Limb (tissue), 2 donors: ENCODE data around the gene BFSP2.
A peak's percentile ranks its signal among the peaks of the same experiment; 100 is the strongest.

Experiments
- DNase-seq, 2 donors: peaks; one replicate each; pipeline ENCODE4 v3.0.0-alpha.2; 2016; ENCODE audit errors: extremely low spot score in 2 of 2

The BFSP2 gene

GRCh38 chr3:133400006-133400515, at the start of gene BFSP2:
Gene BFSP2 (plus strand): TSS chr3:133400056. CDS start chr3:133400084, 28 bp downstream.
- DNase-seq = no peak

GRCh38 chr3:133354721-133355120, 45.1 kb upstream of the BFSP2 start:
- DNase-seq = no peak

- DNase-seq = no peak
Observed at GRCh38 chr3:133360476-133360875, 39.4 kb upstream of the BFSP2 start.

GRCh38 chr3:133361011-133361410, 38.8 kb upstream of the BFSP2 start:
- DNase-seq = no peak

GRCh38 chr3:133361435-133361834, 38.4 kb upstream of the BFSP2 start:
- no peak for DNase-seq

GRCh38 chr3:133362539-133362938, 37.3 kb upstream of the BFSP2 start:
- DNase-seq = no peak

GRCh38 chr3:133364704-133365103, 35.2 kb upstream of the BFSP2 start:
- no peak for DNase-seq

GRCh38 chr3:133366921-133367320, 32.9 kb upstream of the BFSP2 start:
- no peak for DNase-seq

- DNase-seq = no peak
Observed at GRCh38 chr3:133367403-133367802, 32.5 kb upstream of the BFSP2 start.

GRCh38 chr3:133367956-133368355, 31.9 kb upstream of the BFSP2 start:
- no peak for DNase-seq

GRCh38 chr3:133368371-133369067, 31.3 kb upstream of the BFSP2 start:
- DNase-seq = no peak

- DNase-seq = no peak
Observed at GRCh38 chr3:133369068-133369440, 30.8 kb upstream of the BFSP2 start.

- DNase-seq = no peak
Observed at GRCh38 chr3:133371181-133371580, 28.7 kb upstream of the BFSP2 start.

GRCh38 chr3:133371676-133372075, 28.2 kb upstream of the BFSP2 start:
- no peak for DNase-seq

- DNase-seq = no peak
Observed at GRCh38 chr3:133374708-133375402, 25.0 kb upstream of the BFSP2 start.

- DNase-seq = no peak
Observed at GRCh38 chr3:133375403-133375745, 24.5 kb upstream of the BFSP2 start.

GRCh38 chr3:133376810-133377209, 23.0 kb upstream of the BFSP2 start:
- no peak for DNase-seq

GRCh38 chr3:133377396-133377795, 22.5 kb upstream of the BFSP2 start:
- DNase-seq = peak in 1 of 2 donors; percentile 46

GRCh38 chr3:133379926-133380325, 19.9 kb upstream of the BFSP2 start:
- no peak for DNase-seq

GRCh38 chr3:133380481-133381225, 19.2 kb upstream of the BFSP2 start:
- no peak for DNase-seq

GRCh38 chr3:133381346-133382109, 18.3 kb upstream of the BFSP2 start:
- DNase-seq = no peak

GRCh38 chr3:133383175-133383574, 16.7 kb upstream of the BFSP2 start:
- DNase-seq = no peak
